NCI-H748 (cell line): Measurements from ENCODE around the gene AFAP1.
A peak's percentile ranks its signal among the peaks of the same experiment; 100 is the strongest.

ENCODE experiments used
- DNase-seq: peaks from one replicate; lab custom pipeline; 2025; ENCODE audit not compliant: unreplicated experiment; lab: John Stamatoyannopoulos, UW

AFAP1 gene

DNA sequence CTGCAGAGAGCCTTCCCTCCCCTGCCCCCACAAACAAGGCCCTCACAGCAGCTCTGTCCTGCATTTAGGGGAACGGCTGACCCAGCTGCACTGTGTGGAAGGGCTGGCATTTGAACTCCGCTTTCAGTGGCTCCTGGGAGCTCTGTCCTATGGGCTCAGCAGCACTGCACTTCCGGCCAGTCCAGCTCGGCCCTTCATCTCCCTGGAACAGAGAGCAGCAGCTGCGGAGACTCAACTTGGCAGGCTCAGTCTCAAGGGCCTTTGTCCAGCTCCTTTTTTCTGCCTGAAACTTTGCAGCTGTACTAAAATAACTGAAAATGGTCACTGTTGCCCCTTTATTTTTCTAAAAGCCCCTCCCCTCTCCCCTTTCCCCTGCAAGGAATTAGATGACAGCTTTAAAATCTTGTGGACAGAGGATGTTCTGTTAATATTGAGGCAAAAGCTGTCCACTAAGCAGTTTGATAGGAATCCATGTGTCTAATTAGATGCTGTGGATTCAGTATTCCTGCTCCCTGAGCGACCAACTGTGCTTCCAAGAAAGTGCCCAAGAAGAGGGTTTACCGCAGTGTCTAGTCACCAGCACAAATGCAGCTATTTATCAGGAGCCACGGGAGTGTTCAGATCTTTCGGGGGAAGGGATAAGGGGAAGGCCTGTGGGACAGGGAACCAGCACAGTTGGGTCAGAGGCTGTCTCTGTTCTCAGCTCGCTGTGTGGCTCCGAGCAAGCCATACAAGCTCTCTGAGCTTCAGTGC lies 133.1 kb downstream of the AFAP1 start:
- no peak for DNase-seq

DNA sequence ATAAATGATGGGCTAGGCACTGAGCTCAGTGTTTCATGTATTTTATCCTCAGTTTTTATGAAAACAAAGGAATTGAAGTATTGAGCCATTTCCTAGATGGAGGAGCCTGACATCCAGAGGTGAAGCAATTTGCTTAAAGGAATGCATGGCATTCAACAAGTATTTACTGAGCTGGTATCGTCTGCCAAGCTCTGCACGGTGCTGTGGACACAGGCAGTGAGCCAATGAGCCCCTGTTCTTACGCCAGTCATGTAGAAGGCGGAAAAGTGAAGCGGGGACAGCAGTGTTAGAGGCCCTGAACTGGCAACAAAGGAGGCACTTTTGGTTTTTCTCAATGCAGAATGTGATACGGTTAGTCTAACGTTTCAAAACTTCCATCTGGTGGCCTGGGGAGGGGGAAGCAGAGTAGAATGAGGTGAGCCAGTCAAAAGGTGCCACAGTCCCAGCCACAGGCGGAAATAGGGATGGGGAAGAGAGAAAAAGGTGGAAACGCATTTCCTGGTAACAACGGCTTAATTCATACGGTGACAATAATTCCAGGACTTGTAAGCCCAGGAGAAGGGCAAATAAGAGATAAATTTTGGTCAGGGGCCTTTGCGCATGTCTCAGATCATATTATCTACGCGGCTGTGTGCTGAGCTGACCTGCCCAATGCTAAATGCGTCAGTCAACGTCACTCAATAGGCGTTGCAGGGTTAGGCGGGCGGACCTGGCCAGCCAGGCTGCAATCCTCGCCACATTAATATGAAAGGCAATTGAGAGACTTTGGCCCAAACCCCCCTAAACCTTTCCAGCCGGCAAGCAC lies 133.9 kb downstream of the AFAP1 start:
- peak; percentile 8 for DNase-seq

DNA sequence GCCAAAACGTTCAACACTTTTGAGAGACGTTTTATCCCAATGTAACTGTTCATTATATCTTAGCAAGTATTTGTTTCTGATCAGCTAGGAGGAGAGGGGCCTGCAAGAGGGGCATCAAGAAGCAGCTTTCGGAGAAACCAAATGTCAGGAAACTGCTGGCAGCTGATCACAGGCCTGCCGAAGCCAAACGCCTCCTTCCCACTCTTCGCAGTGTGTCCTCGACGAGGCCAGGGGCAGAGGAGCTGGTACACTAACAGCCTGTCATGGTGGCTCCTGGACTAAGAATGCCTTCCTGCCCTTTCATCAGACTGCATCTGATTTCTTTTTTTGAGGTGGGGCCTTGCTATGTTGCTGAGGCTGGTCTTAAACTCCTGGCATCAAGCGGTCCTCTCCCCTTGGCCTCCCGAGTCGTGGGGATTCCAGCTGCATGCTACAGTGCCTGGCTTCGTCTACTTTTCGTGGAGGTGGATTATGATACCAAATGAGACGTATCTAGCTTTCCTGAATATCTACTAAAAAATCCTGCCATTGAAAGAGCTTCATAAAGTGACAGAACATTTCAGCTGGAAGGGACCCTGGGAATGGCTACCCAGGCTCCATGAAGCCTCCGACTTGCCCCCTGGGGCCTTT lies 134.8 kb downstream of the AFAP1 start:
- DNase-seq = no peak

DNA sequence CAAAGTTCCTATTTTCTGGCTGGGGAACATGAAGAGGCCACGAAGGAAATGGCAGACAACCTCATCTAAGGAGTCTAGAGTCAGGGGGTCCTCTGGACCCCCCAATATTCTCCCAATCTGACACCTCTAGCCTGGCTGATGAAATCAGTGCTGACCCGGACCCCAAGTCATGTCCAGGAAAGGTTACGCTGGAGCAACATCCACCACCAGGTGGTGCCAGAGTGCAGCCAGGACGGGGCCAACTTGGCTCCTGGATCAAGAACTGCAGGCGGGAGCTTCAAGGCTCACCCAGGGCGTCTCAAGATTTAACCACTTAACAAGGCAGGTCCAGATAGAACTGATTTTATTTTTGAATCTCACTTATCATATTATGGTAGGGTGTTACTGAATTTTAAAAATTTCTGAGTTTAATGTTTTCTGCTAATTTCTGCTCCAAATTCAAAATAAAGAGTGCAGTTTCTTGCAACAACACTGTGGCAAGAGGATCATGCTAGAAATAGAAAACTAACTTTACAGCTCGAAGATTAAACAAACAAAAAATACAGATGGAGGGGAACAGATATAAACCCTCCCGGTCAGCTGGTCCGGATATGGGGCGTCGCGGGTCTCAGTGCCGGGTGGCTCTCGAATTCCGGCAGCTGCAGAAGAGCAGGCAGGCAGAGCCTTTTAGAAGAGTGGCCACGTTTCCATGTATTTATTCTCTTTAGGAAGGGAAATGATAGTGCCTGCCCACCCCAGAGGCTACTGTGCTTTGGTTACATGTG lies 135.5 kb downstream of the AFAP1 start:
- DNase-seq = peak; percentile 50

DNA sequence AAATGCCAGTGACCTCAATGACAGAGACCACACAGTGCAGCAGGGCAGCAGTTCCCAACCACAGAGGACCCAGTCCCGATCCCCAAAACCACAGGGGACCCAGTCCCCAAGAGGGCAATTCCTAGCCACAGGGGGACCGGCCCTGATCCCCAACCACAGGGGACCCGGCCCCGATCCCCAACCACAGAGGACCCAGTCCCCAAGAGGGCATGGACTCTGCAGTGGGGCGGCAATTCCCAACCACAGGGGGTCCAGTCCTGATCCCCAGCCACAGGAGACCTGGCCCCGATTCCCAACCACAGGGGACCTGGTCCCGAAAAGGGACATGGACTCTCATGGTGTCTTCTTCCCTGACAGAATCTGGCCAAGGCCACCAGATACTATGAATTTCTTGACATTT lies 136.3 kb downstream of the AFAP1 start:
- DNase-seq = no peak

DNA sequence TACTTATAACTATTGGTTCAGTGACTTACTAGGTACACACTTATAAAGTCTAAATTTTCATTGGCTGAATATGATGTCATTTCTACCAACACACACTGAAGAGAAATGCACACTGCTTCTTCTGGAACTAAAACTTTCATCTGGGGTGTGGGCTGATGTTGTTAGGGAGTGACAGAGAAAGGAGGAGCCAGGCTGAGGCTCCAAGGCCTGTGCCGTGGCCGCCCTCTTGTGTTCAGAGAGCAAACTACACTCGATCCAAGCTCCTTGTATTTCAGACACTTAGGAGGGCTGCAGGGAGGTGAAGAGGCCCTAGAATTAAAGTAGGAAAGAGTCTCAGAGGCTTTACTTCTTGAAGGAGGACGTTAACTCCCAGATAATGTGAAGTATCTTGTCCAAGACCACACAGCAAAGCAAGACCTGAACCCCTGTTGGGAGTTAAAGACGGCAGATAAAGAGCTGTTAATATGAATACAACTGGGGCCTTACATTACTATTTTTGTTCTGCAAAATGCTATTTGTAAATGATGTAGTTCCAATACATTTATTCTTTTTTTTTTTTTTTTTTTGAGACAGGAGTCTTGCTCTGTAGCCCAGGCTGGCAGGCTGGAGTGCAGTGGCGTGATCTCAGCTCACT lies 137.5 kb downstream of the AFAP1 start:
- DNase-seq = peak; percentile 56

DNA sequence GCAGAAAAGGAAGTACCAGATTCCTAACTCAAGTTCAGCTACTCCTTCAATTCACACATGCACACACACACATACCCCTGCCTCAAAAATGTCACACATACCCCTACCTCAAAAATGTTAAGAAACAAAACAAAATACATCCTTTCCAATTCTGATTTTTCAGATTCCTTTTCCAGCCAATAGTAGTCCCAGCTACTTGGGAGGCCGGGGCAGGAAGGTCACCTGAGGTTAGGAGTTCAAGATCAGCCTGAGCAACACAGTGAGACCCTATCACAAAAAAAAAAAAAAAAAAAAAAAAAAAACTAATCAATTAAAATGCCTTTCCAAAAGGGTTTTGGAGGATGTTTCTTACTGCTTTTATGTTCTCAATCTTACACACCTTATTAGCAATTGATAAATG lies 138.0 kb downstream of the AFAP1 start:
- DNase-seq = no peak

DNA sequence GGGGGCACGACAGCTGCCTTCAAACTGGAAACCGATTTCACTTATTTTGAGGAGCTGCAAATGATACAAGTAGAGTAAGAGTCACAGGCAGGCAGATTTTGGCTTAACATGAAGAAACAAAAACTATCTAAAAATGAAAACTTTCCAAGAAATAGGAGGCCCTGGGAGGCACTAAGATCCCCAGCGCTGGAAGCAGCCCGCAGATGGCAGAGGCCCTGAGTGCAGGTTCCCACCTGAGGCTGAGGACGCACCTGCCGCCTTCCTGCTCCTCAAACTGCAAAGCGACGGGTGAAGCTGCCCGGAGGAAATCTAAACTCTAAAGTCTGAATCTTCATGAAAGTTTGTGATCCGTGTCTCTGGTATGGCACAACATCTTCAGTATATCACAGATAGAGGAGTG lies 138.7 kb downstream of the AFAP1 start:
- no peak for DNase-seq

DNA sequence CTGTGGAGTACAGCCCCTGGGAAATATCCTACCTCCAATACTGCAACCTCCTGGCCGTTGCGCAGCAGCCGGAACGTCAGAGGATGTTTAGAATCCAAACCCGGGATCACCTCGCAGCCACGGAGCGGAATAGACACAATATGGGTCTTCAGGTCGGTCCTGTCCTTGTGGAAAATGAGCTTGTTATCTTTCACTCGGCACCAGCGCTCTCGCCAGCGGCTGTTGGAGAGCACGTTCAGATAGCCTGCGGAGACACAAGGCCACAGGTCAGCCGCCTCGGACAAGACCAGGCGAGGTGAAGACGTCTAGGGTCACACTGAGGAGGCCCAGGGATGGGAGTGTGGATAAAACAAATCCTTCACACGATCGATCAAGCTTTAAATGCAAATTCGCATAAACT lies 139.3 kb downstream of the AFAP1 start:
- DNase-seq = no peak

DNA sequence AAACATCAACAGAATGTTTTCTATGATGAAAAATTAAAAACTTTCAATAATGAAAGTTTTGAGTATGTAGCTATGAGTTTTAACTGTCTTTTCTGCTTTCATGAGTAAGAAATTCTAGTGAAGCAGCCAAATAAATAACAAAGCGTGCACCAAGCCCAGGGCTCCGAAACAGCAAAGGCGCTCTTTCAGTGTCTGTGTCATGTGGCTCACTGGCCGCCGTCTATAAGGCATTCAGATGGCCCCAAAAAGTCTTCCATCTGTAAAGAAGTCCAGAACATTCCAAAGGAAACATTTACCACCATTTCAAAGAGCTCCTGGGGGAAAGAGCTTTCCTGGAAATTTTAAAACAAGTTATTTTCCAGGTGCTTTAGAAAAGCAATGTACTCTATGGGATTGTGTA lies 139.9 kb downstream of the AFAP1 start:
- DNase-seq = no peak

DNA sequence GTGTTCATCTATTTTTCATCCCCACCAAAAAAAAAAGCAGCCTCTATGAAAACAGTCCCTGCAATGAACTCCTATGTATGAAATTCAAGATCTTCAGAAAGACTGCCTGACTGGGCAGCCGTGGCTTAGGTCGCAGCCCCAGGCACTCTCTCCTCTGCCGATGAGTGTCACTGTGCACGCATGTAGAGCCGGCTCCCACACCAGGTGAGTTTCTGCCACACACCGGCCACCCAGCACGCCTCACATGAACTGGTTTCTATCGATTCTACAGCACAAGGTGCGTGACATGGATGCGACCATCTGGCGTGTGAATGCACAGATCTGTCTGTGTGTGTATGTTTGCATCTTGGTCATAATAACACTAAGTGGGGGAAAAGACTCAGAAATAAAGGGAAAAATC lies 140.4 kb downstream of the AFAP1 start:
- no peak for DNase-seq

DNA sequence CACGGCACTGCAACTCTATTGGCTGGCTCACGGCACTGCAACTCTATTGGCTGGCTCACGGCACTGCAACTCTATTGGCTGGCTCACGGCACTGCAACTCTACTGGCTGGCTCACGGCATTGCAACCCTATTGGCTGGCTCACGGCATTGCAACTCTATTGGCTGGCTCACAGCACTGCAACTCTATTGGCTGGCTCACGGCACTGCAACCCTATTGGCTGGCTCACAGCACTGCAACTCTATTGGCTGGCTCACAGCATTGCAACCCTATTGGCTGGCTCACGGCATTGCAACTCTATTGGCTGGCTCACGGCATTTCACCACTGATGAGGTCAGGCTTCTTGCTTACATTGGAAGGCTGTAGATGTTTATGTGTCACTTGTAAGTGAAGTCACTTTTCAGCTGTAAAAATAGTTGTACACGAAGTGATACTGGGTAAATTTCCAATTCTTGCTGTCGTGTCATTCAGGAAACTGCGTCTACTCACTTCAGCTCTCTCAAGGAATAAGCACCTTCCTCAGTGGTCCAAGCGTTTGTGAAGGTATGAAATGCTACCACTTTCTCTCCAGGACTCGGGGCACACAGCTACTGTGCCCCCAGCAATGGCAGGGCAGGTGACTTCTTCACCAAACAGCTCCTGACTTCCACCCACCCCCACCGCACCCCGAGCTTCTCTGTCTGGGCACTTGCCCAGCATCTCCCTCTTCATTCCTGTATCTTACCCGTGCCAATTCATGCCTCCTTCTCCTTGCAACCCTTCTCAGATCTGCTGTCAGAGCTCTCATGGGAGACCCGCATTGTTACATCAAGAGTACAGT lies 141.3 kb downstream of the AFAP1 start:
- no peak for DNase-seq

DNA sequence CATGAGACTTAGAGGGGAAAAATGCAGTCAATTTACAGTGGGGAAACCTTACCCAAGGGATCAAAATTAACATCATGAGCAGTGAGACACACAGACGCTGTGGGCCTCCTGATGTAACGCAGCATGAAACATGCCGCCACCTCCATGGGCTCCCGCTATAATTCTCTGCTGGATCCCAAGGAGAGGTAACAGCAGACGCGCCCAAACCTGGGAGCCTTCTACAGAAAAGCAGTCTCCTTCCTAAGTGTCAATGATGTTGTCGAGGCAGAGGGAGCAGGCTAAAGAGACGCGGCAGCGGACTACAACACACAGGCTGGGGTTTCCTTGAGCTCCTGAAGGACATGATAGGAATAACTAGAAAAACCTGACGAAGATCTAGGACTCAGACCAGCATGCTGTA lies 142.3 kb downstream of the AFAP1 start:
- no peak for DNase-seq

DNA sequence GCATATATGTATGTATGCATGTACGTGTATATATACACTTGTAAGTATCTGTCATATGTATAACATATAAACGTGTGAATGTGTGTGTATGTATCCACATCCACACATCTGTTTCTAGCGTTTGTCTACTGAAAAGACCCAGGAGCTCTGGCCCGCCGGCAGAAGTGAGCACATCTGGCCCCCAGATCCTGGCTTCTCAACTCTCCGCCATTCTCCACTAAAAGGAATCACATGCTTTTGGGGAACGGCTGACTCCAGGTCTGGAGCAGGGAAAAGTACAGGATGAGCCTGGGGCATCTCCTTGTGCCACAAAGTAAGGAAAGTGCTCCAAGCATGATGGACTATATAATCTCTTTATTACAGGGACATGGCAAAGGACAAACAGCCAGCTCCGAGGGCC lies 143.7 kb downstream of the AFAP1 start:
- DNase-seq = no peak

DNA sequence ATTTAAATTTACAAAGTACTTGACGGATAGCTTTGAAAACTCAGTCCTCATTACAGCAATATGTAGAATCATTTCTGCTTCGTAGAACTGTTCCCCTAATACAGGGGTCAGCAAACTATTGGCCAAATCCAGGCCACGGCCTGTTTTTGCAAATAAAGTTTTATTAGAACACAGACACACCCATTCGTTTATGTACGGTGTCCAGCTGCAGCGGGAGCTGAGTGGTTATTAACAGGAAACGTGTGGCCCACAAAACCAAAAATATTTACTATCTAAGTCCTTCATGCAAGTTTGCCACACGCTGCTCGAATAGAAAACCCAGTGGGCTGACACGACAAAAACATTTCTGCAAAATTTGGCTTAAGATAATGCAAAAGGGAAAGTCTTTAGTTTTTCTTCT lies 146.5 kb downstream of the AFAP1 start:
- DNase-seq = no peak

DNA sequence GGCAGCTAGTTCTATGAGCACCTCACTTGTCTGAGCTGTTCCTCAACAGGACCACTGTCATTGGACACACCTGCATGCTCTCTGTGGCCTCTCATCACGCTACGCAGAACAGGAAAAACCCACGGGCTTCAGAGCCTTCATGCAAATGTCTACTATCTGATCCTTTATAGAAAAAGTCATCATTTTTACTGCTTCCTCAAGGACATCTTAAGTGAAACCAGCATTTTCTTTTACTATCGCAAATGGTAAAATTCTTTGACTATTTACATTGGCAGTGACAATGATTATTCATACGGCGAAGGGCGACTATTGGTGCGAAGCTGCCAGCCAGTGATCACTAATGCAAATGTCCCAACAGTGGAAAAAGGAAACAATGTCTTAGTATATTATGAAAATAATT lies 147.0 kb downstream of the AFAP1 start:
- no peak for DNase-seq

DNA sequence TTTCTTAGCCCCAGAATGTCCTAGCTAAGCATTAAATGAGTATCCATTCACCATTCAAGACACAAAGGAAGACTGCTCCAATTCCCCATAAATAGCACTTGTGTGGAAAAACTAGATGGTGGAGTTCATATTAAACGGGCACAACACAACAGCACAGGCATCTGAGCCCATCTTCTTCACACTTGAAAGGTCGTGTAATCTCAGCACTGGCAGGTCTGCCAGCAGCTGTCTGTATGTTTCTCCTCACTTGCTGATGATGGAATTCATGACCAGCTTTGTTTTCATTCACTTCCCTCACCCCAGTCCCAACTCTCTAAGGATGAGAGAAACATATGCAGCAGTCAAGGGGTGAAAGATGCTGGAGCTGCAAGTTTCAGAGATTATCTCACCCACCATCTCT lies 148.7 kb downstream of the AFAP1 start:
- no peak for DNase-seq

DNA sequence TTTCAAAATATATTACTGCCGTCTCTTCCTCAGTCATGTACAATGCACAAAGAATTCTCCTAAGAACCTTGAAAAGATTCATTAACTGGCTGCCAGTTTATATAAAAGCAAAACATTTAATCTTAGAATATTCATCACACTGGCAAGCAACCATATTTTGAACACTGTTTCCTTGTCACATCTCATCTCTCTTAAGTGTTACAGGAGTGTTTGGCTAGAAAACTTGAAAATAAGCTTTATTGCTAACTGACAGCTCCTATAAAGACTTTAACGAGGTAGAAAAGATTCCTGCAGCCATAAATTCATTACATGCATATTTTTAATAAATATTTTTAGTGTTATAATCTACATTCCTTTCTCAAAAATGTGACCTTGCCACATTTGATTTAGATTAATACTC lies 149.6 kb downstream of the AFAP1 start:
- no peak for DNase-seq

DNA sequence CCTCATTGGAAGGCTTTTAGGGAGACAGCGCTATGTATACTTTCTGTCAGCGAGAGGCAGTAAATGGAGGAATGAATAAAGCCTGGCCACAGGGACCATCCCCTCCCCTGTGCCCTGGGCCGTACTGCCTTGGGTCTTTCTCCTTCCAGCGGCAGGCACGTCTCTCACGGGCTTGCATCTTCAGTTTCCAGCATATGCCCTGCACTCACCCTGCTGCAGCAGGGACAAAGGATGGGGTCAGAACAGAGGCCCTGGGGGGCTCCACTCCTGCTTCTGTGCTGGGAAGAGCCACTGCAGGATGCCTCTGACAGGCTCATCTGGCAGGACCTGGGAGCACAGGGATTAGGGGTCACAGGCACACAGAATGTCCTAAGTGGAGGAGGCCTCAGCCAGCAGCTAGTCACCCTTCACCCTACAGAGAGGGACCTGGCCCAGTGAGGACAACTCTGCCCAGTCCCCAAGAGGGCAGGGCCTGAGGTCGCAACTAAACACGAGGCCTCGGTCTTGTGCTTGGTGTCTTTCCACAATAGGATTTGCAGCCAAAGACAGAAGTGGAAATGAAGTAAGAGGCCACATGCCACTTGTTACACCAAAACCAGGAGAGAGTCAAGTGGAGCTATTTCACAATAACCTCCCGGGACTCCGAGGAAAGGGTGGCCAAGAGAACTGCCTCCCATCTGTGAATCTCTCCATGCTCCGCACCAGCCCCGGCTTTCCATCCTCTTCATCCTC lies 150.8 kb downstream of the AFAP1 start:
- DNase-seq = no peak
